ENCODE measurements around the gene ARHGAP6. TPM values are rescaled to one million over a fixed set of nuclear protein-coding genes. Genes with fewer than 3 reads are reported as not detected.
"Not testable (repeated sequence)": the region's sequence is repeated elsewhere in the genome, so short reads cannot be mapped to it uniquely, and the experiment has no call there.

ARHGAP6 gene
- total RNA-seq, 4 donors from 2014 or later: 49.2 to 63.8 (median 51.5) TPM

- DNase-seq: no peak
- 82 to 89% methylated on average over 5 of the region's 5 CpGs for WGBS, 2 donors
- no peak overlapping the region for H3K27ac ChIP-seq
- no peaks in the 10 kb centered on the region for H3K36me3 ChIP-seq
- TF ChIP-seq POLR2A (IDR thresholded peaks at IDR 0.05): no peak
- H3K9me3 ChIP-seq: no peaks in the 10 kb centered on the region
- no peak overlapping the region for H3K4me3 ChIP-seq (replicated peaks in 1 of 3)
- no peaks in the 10 kb centered on the region for H3K4me1 ChIP-seq
- H3K27me3 ChIP-seq: no peaks in the 10 kb centered on the region
- intact Hi-C loops (cut with DNase I): no loop called here
Observed at GRCh38 chrX:11628399-11628798, 37.3 kb downstream of the ARHGAP6 start.

- intact Hi-C loops (cut with DNase I): no loop called here
- Histone ChIP-seq H3K27me3 (no peaks in the 10 kb centered on the region), H3K27ac (no peak overlapping the region), H3K4me3 (replicated peaks in 1 of 3) (no peak overlapping the region), H3K36me3 (no peaks in the 10 kb centered on the region), H3K4me1 (no peaks in the 10 kb centered on the region), H3K9me3 (no peaks in the 10 kb centered on the region)
- TF ChIP-seq POLR2A (IDR thresholded peaks at IDR 0.05): no peak
- TF ChIP-seq CTCF (IDR thresholded peaks at IDR 0.05): no peak
- no peak for DNase-seq
Observed at GRCh38 chrX:11626351-11626750, 39.4 kb downstream of the ARHGAP6 start.

- 80 to 83% methylated on average over 1 of the region's 1 CpG for WGBS, 2 donors
- no peaks in the 10 kb centered on the region for H3K27me3 ChIP-seq
- no peaks in the 10 kb centered on the region for H3K9me3 ChIP-seq
- intact Hi-C loops (cut with DNase I): no loop called here
- DNase-seq: no peak
- H3K36me3 ChIP-seq: no peaks in the 10 kb centered on the region
- H3K27ac ChIP-seq: no peak overlapping the region
- TF ChIP-seq CTCF (IDR thresholded peaks at IDR 0.05): no peak
- no peak for TF ChIP-seq POLR2A (IDR thresholded peaks at IDR 0.05)
- H3K4me3 ChIP-seq (replicated peaks in 1 of 3): no peak overlapping the region
- no peaks in the 10 kb centered on the region for H3K4me1 ChIP-seq
Observed at GRCh38 chrX:11619441-11619840, 46.3 kb downstream of the ARHGAP6 start.

GRCh38 chrX:11614253-11614652, 51.5 kb downstream of the ARHGAP6 start:
- 86 to 87% methylated on average over 3 of the region's 3 CpGs for WGBS, 2 donors
- intact Hi-C loops (cut with DNase I); H3K4me3 ChIP-seq (replicated peaks in 1 of 3); H3K27ac ChIP-seq; H3K36me3 ChIP-seq; H3K4me1 ChIP-seq; DNase-seq; H3K27me3 ChIP-seq; H3K9me3 ChIP-seq: not testable (repeated sequence)

- Histone ChIP-seq H3K27me3 (no peaks in the 10 kb centered on the region), H3K4me3 (replicated peaks in 1 of 3) (no peak overlapping the region), H3K36me3 (no peaks in the 10 kb centered on the region), H3K27ac (no peak overlapping the region), H3K4me1 (no peaks in the 10 kb centered on the region), H3K9me3 (no peaks in the 10 kb centered on the region)
- TF ChIP-seq POLR2A (IDR thresholded peaks at IDR 0.05) (no peak), CTCF (IDR thresholded peaks at IDR 0.05) (no peak)
- 67 to 72% methylated on average over 1 of the region's 1 CpG for WGBS, 2 donors
- intact Hi-C loops (cut with DNase I): no loop called here
- no peak for DNase-seq
Observed at GRCh38 chrX:11611965-11612364, 53.8 kb downstream of the ARHGAP6 start.

GRCh38 chrX:11611161-11611560, 54.6 kb downstream of the ARHGAP6 start:
- H3K9me3 ChIP-seq: no peaks in the 10 kb centered on the region
- WGBS, 2 donors: 62 to 68% methylated on average over 1 of the region's 1 CpG
- DNase-seq: no peak
- H3K4me3 ChIP-seq (replicated peaks in 1 of 3): no peak overlapping the region
- no peak overlapping the region for H3K27ac ChIP-seq
- H3K27me3 ChIP-seq: no peaks in the 10 kb centered on the region
- TF ChIP-seq CTCF (IDR thresholded peaks at IDR 0.05) (no peak), POLR2A (IDR thresholded peaks at IDR 0.05) (no peak)
- no peaks in the 10 kb centered on the region for H3K36me3 ChIP-seq
- intact Hi-C loops (cut with DNase I): no loop called here
- no peaks in the 10 kb centered on the region for H3K4me1 ChIP-seq

All from thyroid gland (tissue), 4 donors.